Esophagus squamous epithelium (tissue), 4 donors: Measurements from ENCODE around the gene AAGAB.

ENCODE experiments used
- POLR2A ChIP-seq, 4 donors: fragments of 450-650 bp; IDR thresholded peaks; one replicate each; pipeline ENCODE4 v1.6.1; 2017; ENCODE audit warnings: antibody characterized with exemption in 4 of 4, mild to moderate bottlenecking in 4 of 4, moderate library complexity in 3 of 4
- TF ChIP-seq, protein P1 (sequence below), 6 experiments: fragments of 450-650 bp in 4 of 6; fragments of 200-600 bp in 2 of 6; sonication (generic) in 2 of 6; IDR thresholded peaks; one replicate each; pipeline ENCODE4 v1.5.1; 2016 to 2019; ENCODE audit warnings: antibody characterized with exemption in 6 of 6, mild to moderate bottlenecking in 4 of 6, moderate library complexity in 4 of 6

DNA sequence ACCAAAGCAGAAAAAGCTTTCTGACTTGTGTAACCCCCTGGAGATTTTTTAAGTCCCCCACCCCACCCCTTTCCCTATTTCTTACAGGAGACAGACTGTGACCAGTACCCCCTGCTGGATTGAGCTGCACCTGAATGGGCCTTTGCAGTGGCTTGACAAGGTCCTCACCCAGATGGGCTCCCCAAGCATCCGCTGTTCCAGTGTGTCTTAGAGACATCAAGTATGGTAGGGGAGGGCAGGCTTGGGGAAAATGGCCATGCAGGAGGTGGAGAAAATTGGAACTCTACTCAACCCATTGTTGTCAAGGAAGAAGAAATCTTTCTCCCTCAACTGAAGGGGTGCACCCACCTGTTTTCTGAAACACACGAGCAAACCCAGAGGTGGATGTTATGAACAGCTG is 64.1 kb downstream of the AAGAB start:
- TF ChIP-seq, protein P1, sequence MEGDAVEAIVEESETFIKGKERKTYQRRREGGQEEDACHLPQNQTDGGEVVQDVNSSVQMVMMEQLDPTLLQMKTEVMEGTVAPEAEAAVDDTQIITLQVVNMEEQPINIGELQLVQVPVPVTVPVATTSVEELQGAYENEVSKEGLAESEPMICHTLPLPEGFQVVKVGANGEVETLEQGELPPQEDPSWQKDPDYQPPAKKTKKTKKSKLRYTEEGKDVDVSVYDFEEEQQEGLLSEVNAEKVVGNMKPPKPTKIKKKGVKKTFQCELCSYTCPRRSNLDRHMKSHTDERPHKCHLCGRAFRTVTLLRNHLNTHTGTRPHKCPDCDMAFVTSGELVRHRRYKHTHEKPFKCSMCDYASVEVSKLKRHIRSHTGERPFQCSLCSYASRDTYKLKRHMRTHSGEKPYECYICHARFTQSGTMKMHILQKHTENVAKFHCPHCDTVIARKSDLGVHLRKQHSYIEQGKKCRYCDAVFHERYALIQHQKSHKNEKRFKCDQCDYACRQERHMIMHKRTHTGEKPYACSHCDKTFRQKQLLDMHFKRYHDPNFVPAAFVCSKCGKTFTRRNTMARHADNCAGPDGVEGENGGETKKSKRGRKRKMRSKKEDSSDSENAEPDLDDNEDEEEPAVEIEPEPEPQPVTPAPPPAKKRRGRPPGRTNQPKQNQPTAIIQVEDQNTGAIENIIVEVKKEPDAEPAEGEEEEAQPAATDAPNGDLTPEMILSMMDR (IDR thresholded peaks at IDR 0.05) = no peak
- no peak for TF ChIP-seq POLR2A (IDR thresholded peaks at IDR 0.05)
